Heart right ventricle (tissue), 16 donors: ENCODE data around the gene TNS1. TPM values are rescaled to one million over a fixed set of nuclear protein-coding genes. Genes with fewer than 3 reads are reported as not detected.
A peak's percentile ranks its signal among the peaks of the same experiment; 100 is the strongest.

Experiments
- ATAC-seq, 8 donors: fragments of 200-7000 bp; cut with Tn5 transposase; one replicate each; pipeline ENCODE4 v1.9.1; 2020; ENCODE audit warnings: mild to moderate bottlenecking in 8 of 8, moderate library complexity in 8 of 8, moderate number of reproducible peaks in 1 of 8
- DNase-seq, 2 donors: peaks; one replicate each; pipeline ENCODE4 v3.0.0-alpha.2; 2020
- H3K27ac ChIP-seq, 10 donors: fragments of 200-600 bp; sonication (generic) in 2 of 10; one replicate each; pipeline versions ENCODE4 v1.5.0 to v1.8.0; 2020 to 2022; ENCODE audit warnings: mild to moderate bottlenecking in 3 of 10
- H3K27me3 ChIP-seq, 7 donors: fragments of 200-600 bp; one replicate each; pipeline ENCODE4 v1.8.0; 2021 to 2022; ENCODE audit warnings: mild to moderate bottlenecking in 2 of 7
- H3K36me3 ChIP-seq, 9 donors: fragments of 200-600 bp; sonication (generic) in 1 of 9; one replicate each; pipeline versions ENCODE4 v1.5.0 to v1.8.0; 2020 to 2022; ENCODE audit warnings: mild to moderate bottlenecking in 2 of 9
- H3K4me1 ChIP-seq, 9 donors: fragments of 200-600 bp; sonication (generic) in 1 of 9; one replicate each; pipeline versions ENCODE4 v1.5.0 to v1.8.0; 2020 to 2022; ENCODE audit warnings: mild to moderate bottlenecking in 4 of 9
- H3K4me3 ChIP-seq, 10 donors: fragments of 200-600 bp; sonication (generic) in 2 of 10; one replicate each; pipeline versions ENCODE4 v1.5.0 to v1.8.0; 2020 to 2022; ENCODE audit warnings: mild to moderate bottlenecking in 7 of 10, moderate library complexity in 2 of 10
- H3K9me3 ChIP-seq, 11 donors: fragments of 200-600 bp in 10 of 11; sonication (generic) in 2 of 11; one replicate each; pipeline versions ENCODE4 v1.5.0 to v1.8.0; 2013 to 2022; ENCODE audit warnings: mild to moderate bottlenecking in 2 of 11, control low read depth in 1 of 11, moderate library complexity in 1 of 11
- WGBS, 2 donors: extraction: QIAGEN DNeasy Blood & Tissue Kit; methylation state at CpG; one replicate each; pipeline ENCODE4 v1.1.7; 2013; ENCODE audit warnings: inconsistent platforms in 1 of 2; 5-methylcytosine and 5-hydroxymethylcytosine counted together
- intact Hi-C, 10 donors: fragments of 100-400 bp; cut with DNase I; formaldehyde crosslinking; loops; one replicate each; pipeline versions ENCODE4 v1.11.1 to v1.14.2; 2022
- polyA plus RNA-seq, 2 donors: library from polyadenylated mRNA; stranded (reverse); fragments of 200-250 nt; gene quantifications; one replicate each; pipeline ENCODE4 v1.2.3, GENCODE V29; 2013
- total RNA-seq, 10 donors: library from RNA; stranded (reverse); fragmentation: NEBNext Ultra II Directional in 3 of 10; extraction: Animal tissue kit (Norgen Biotek cat#: 25700) in 3 of 10; gene quantifications; one replicate each; pipeline versions ENCODE4 v1.2.1 to v1.2.4, GENCODE V29; 2021 to 2023
- TF ChIP-seq, protein P1 (sequence below), 9 donors: fragments of 200-600 bp; sonication (generic) in 2 of 9; IDR thresholded peaks; one replicate each; pipeline versions ENCODE4 v1.5.0 to v1.8.0; 2021 to 2022; ENCODE audit warnings: antibody characterized with exemption in 9 of 9, mild to moderate bottlenecking in 5 of 9, moderate library complexity in 1 of 9
- donor health status: Arrhythmogenic right ventricular cardiomyopathy.
- donor health status: ischemic (EF 13 %, LVEDD 7.1; RV severe dilation, severe dysfunction).
- donor health status: healthy with polysubstance abuse.
- donor health status: DM: no; HTN: yes; CAD: no.
- donor health status: DM: no; HTN: no; CAD: no.
- donor health status: ischemic (EF 25% LVEDD 6.9; RV normal size, moderate dysfunction).
- donor health status: ischemic (EF 25% LVEDD 5.7; RV mildly dilated, moderate dysfunction).
- donor health status: healthy.
- donor health status: DM: yes; HTN: yes; CAD: no.
- donor health status: Ischemic cardiomyopathy.
- donor health status: ischemic (EF 35%, LVEDD 5.7; RV mildly dilated, moderate dysfunction).
- donor health status: nonischemic (EF 11% LVEDD 7.7; RV severe dilation, severe dysfunction).
- donor health status: DM: yes; HTN: yes; CAD: no.
- donor health status: PGD.
- donor health status: ischemic (EF 29% LVEDD 5.4; RV normal size, mild dysfunction).
- donor health status: nonischemic (EF 23%, LVEDD 6.1; RV moderate dilation, normal function).

The TNS1 gene
- total and polyA plus RNA-seq, 12 donors = 64.6 to 844 (median 731) TPM

DNA sequence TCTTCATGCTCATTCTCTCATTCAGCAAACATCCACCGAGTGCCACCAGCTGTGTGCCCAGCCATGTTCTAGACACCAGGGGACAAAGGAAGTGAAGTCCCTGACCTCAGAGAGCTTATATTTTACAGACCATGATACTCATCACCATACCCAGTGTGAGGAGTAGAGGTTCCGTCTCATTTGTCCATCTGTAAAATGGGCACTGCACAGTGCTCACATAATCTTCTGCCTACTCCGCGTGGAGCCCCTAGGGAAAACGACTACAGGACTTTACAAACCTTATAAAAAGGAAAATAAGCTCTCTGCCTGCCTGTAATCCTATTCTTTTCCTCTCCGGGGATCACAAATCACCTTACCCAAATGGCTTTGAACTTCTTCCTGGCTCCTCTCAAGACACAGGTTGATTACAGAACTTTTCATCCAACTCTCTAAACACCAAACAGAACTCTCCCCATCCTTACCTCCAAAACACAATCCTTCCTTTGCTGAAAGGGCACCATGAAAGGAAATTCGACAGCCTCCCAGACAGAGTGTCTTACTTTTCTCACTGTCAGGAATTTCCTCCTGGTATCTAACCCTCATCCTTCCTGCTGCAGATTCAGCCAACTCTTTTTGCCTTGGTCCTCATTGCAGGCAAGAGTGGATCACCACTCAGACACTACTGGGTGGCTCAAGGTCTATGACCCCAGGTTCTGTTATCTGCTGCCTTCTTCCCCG, 99.5 kb downstream of the TNS1 start:
- intact Hi-C loops = loop anchor here in 8 of 10 donors (2.0 to 5.0 kb wide), 6 partner anchors 14 to 84 kb away; no protein-coding TSS in a partner anchor
- H3K4me3 ChIP-seq = peak overlapping the region in 5 of 10 donors; percentile 1 to 20 (median 17)
- TF ChIP-seq, protein P1, sequence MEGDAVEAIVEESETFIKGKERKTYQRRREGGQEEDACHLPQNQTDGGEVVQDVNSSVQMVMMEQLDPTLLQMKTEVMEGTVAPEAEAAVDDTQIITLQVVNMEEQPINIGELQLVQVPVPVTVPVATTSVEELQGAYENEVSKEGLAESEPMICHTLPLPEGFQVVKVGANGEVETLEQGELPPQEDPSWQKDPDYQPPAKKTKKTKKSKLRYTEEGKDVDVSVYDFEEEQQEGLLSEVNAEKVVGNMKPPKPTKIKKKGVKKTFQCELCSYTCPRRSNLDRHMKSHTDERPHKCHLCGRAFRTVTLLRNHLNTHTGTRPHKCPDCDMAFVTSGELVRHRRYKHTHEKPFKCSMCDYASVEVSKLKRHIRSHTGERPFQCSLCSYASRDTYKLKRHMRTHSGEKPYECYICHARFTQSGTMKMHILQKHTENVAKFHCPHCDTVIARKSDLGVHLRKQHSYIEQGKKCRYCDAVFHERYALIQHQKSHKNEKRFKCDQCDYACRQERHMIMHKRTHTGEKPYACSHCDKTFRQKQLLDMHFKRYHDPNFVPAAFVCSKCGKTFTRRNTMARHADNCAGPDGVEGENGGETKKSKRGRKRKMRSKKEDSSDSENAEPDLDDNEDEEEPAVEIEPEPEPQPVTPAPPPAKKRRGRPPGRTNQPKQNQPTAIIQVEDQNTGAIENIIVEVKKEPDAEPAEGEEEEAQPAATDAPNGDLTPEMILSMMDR (IDR thresholded peaks at IDR 0.05) = no peak
- DNase-seq = no peak
- ATAC-seq = no peak
- peaks cover 85 to 100% (median 100%) of the 10 kb centered on the region in 9 donors for H3K4me1 ChIP-seq
- peak overlapping the region; percentile 83 to 99 (median 95) for H3K27ac ChIP-seq
- peaks cover 0 to 70% (median 17%) of the 10 kb centered on the region in 9 donors for H3K36me3 ChIP-seq
- H3K9me3 ChIP-seq = no peaks in the 10 kb centered on the region
- H3K27me3 ChIP-seq = no peaks in the 10 kb centered on the region
- 46 to 52% methylated on average over 8 of the region's 8 CpGs for WGBS, 2 donors

GRCh38 chr2:217902379-217903141, 100.2 kb downstream of the TNS1 start:
- Histone ChIP-seq H3K27ac (peak overlapping the region; percentile 83 to 99 (median 95)), H3K4me1 (peaks cover 88 to 100% (median 100%) of the 10 kb centered on the region in 9 donors), H3K9me3 (no peaks in the 10 kb centered on the region), H3K36me3 (peaks cover 0 to 74% (median 21%) of the 10 kb centered on the region in 9 donors), H3K27me3 (no peaks in the 10 kb centered on the region), H3K4me3 (peak overlapping the region in 7 of 10 donors; percentile 1 to 20 (median 16))
- intact Hi-C loops = loop anchor here in 8 of 10 donors (2.0 to 5.0 kb wide), 6 partner anchors 14 to 85 kb away; no protein-coding TSS in a partner anchor
- peak; percentile 86 to 90 for DNase-seq
- TF ChIP-seq, protein P1 (IDR thresholded peaks at IDR 0.05) = peak in 1 of 9 donors; percentile 2
- ATAC-seq = peak; percentile 47 to 71 (median 61)
- WGBS, 2 donors = 3 to 5% methylated on average over 19 of the region's 19 CpGs

DNA sequence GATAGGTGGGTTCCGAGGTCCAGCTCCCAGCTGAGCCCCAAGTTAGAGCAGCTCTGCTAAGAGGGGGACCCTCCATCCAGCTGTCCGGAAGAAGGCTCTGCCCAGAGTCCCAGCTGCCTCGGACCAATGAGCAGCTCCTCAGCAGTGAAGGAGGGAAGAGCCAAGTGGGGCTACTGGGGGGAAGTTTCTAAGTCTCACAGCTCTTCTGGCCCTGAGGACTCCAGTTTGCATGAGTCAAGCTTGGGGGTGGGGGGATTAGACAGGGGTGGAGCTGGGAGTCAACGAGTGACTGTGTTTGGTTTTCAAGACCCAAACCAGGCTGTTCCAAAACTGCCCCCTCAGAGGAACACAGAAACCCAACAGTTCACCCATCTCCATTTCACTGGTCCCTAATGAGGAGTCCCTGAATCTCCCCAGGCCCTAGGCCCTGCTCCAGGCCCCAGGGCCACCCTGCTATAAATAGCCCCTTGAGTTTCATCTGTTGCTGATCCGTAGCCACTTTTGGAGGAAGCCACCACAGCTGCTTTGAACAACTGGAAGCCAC, 100.9 kb downstream of the TNS1 start:
- ATAC-seq (peak; percentile 1 to 23 (median 10)), DNase-seq (no peak)
- peak overlapping the region in 6 of 10 donors; percentile 2 to 20 (median 14) for H3K4me3 ChIP-seq
- intact Hi-C loops = loop anchor here in 8 of 10 donors (2.0 to 5.0 kb wide), 7 partner anchors 13 to 85 kb away; no protein-coding TSS in a partner anchor
- no peaks in the 10 kb centered on the region for H3K9me3 ChIP-seq
- H3K36me3 ChIP-seq = peaks cover 0 to 74% (median 27%) of the 10 kb centered on the region in 9 donors
- H3K4me1 ChIP-seq = peaks cover 84 to 100% (median 99%) of the 10 kb centered on the region in 9 donors
- WGBS, 2 donors = 22 to 35% methylated on average over 5 of the region's 5 CpGs
- TF ChIP-seq, protein P1 (IDR thresholded peaks at IDR 0.05) = no peak
- H3K27me3 ChIP-seq = no peaks in the 10 kb centered on the region
- H3K27ac ChIP-seq = peak overlapping the region; percentile 83 to 99 (median 95)

- Histone ChIP-seq H3K4me3 (peak overlapping the region in 4 of 10 donors; percentile 2 to 17 (median 8)), H3K27me3 (no peaks in the 10 kb centered on the region), H3K9me3 (no peaks in the 10 kb centered on the region), H3K27ac (peak overlapping the region; percentile 83 to 99 (median 95)), H3K36me3 (peaks cover 0 to 74% (median 32%) of the 10 kb centered on the region in 9 donors), H3K4me1 (peaks cover 79 to 97% (median 94%) of the 10 kb centered on the region in 9 donors)
- TF ChIP-seq, protein P1 (IDR thresholded peaks at IDR 0.05) = no peak
- DNase-seq (no peak), ATAC-seq (no peak)
- intact Hi-C loops = loop anchor here in 8 of 10 donors (2.0 to 5.0 kb wide), 5 partner anchors 36 to 86 kb away; no protein-coding TSS in a partner anchor
- 74 to 78% methylated on average over 4 of the region's 4 CpGs for WGBS, 2 donors
Observed at GRCh38 chr2:217901400-217901799, 101.4 kb downstream of the TNS1 start.
